ENCODE data around the gene PRKCZ. TPM values are rescaled to one million over a fixed set of nuclear protein-coding genes. Genes with fewer than 3 reads are reported as not detected.

Gene PRKCZ
- total RNA-seq, 1 experiment from 2014 or later = 56.8 TPM

- no peak overlapping the region for H3K4me3 ChIP-seq (ENCODE audit: low read length)
- ATAC-seq (peak; percentile 61; the same call in 1 of the 2 replicates), DNase-seq (peak; percentile 31)
- H4K20me1 ChIP-seq (ENCODE audit: low read length) = no peaks in the 10 kb centered on the region
- H3K79me2 ChIP-seq (ENCODE audit: low read length) = no peaks in the 10 kb centered on the region
- H3K36me3 ChIP-seq (ENCODE audit: low read depth, low read length) = peaks cover 4% of the 10 kb centered on the region; the same call in 1 of the 2 replicates
- no peaks in the 10 kb centered on the region for H3K9me2 ChIP-seq (replicated peaks; ENCODE audit: low read length)
- no TSS peak for BruUV-seq (replicated peaks)
- H3K27me3 ChIP-seq (ENCODE audit: low read length) = no peaks in the 10 kb centered on the region
- no peaks in the 10 kb centered on the region for H3K9me3 ChIP-seq (ENCODE audit: low read length)
- no peaks in the 10 kb centered on the region for H3F3A ChIP-seq (ENCODE audit: low read length, unreplicated experiment)
- CTCF ChIA-PET = interaction anchor here (1.0 kb wide), 1 partner anchor 66 kb away, joined by 4 read pairs; no protein-coding TSS in a partner anchor
- no peak overlapping the region for H3K27ac ChIP-seq (ENCODE audit: low read length)
- no peak overlapping the region for H3K4me2 ChIP-seq (ENCODE audit: low read length)
- TF ChIP-seq CTCF (conservative IDR thresholded peaks at IDR 0.05; ENCODE audit: low read depth, low read length) (peak; percentile 63), EZH2 (IDR thresholded peaks at IDR 0.05; ENCODE audit: low read length, unreplicated experiment) (no peak)
- no peak overlapping the region for H2AFZ ChIP-seq (ENCODE audit: low read length)
- intact Hi-C loops (cut with micrococcal nuclease) = no loop called here
- H3K9ac ChIP-seq (ENCODE audit: low read length) = no peak overlapping the region
- H3K4me1 ChIP-seq (ENCODE audit: insufficient read depth, low read length) = no peaks in the 10 kb centered on the region
- POLR2A ChIA-PET (ENCODE audit: unreplicated experiment) = interaction anchor here (0.6 kb wide), 1 partner anchor 25 kb away, joined by 3 read pairs; no protein-coding TSS in a partner anchor
Measured at GRCh38 chr1:2108213-2108876, 58.1 kb downstream of the PRKCZ start.

GRCh38 chr1:2108877-2109580 is 58.8 kb downstream of the PRKCZ start:
- no peak for TF ChIP-seq EZH2 (IDR thresholded peaks at IDR 0.05; ENCODE audit: low read length, unreplicated experiment)
- no peak for TF ChIP-seq EZH2phosphoT487 (IDR thresholded peaks at IDR 0.05; ENCODE audit: borderline replicate concordance, low read length)
- TF ChIP-seq CTCF (conservative IDR thresholded peaks at IDR 0.05; ENCODE audit: low read depth, low read length) = no peak
- no peak for DNase-seq
- H3K4me2 ChIP-seq (ENCODE audit: low read length) = no peak overlapping the region
- no peak overlapping the region for H3K4me3 ChIP-seq (ENCODE audit: low read length)
- no peaks in the 10 kb centered on the region for H3K9me2 ChIP-seq (replicated peaks; ENCODE audit: low read length)
- H3K36me3 ChIP-seq (ENCODE audit: low read depth, low read length) = peaks cover 4% of the 10 kb centered on the region; the same call in 1 of the 2 replicates
- no peak for ATAC-seq
- no peak overlapping the region for H3K9ac ChIP-seq (ENCODE audit: low read length)
- ChIA-PET CTCF (interaction anchor here (1.0 kb wide), 1 partner anchor 65 kb away, joined by 4 read pairs; no protein-coding TSS in a partner anchor), POLR2A (ENCODE audit: unreplicated experiment) (interaction anchor here (0.6 kb wide), 1 partner anchor 24 kb away, joined by 3 read pairs; no protein-coding TSS in a partner anchor)
- no peaks in the 10 kb centered on the region for H3K27me3 ChIP-seq (ENCODE audit: low read length)
- H3F3A ChIP-seq (ENCODE audit: low read length, unreplicated experiment) = no peaks in the 10 kb centered on the region
- H3K4me1 ChIP-seq (ENCODE audit: insufficient read depth, low read length) = no peaks in the 10 kb centered on the region
- BruUV-seq (replicated peaks) = no TSS peak
- no peaks in the 10 kb centered on the region for H3K79me2 ChIP-seq (ENCODE audit: low read length)
- H3K9me3 ChIP-seq (ENCODE audit: low read length) = no peaks in the 10 kb centered on the region
- H3K27ac ChIP-seq (ENCODE audit: low read length) = no peak overlapping the region
- no peaks in the 10 kb centered on the region for H4K20me1 ChIP-seq (ENCODE audit: low read length)
- intact Hi-C loops (cut with micrococcal nuclease) = no loop called here
- H2AFZ ChIP-seq (ENCODE audit: low read length) = no peak overlapping the region

All from PC-3 (cell line).